ENCODE measurements around the gene CTNNBIP1.

DNA sequence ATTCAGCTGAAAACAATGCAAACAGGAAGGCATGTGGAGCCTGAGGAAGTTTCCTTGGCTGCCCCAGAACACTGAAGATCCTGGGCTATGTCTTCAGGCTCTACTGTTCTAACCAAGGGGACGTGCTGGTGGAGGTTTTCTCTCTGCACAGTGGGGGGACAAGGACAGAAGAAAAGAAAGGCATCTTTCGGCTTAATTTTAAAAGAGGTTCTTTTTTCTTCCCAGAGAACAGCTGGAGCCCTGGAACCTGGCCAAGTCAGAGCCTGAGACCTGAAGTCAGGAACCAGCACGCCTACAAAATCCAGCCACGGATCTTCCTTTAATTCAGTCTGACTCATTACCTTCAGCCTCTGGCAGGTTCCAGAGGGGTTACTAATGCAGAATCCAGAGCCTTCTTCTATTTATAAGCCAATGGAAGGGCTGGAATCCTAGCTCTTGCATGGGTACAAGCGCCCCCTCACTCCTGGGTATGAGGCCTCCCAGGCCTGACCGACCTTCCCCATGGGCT lies 19.8 kb downstream of the CTNNBIP1 start:
- TF ChIP-seq CTCF (IDR thresholded peaks at IDR 0.05) (no peak), POLR2A (IDR thresholded peaks at IDR 0.05) (no peak)

Measured in testis (tissue), 2 donors.